ENCODE results near the gene PPP1R14C. TPM values are rescaled to one million over a fixed set of nuclear protein-coding genes. Genes with fewer than 3 reads are reported as not detected.
A peak's percentile ranks its signal among the peaks of the same experiment; 100 is the strongest.

PPP1R14C gene
- total and polyA plus RNA-seq, 10 of the 15 experiments (the other 5 are each of a cell fraction or from before 2014, with no cell fraction given): 0.07 to 1.6 (median 0.13) TPM; not detected in 4

DNA sequence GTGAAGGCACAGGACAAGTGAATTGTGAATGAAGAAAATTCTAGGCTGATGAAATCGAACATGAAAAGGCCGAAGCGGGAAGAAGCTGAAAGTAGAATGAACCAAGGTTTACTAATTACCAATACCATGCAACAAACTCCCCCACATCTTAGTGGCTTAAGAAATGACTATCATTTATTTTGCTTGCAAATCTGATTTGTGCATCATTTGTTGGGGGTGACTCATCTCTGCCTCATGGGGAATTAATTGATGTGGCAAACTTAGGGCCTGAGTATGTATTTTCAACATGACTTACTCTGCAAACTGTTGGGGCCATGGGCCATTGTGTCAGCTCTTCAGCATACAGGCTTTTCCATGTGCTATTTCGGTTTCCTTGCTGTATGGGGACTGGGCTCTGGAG, 26.8 kb downstream of the PPP1R14C start (continued):
- TF ChIP-seq, protein P1, sequence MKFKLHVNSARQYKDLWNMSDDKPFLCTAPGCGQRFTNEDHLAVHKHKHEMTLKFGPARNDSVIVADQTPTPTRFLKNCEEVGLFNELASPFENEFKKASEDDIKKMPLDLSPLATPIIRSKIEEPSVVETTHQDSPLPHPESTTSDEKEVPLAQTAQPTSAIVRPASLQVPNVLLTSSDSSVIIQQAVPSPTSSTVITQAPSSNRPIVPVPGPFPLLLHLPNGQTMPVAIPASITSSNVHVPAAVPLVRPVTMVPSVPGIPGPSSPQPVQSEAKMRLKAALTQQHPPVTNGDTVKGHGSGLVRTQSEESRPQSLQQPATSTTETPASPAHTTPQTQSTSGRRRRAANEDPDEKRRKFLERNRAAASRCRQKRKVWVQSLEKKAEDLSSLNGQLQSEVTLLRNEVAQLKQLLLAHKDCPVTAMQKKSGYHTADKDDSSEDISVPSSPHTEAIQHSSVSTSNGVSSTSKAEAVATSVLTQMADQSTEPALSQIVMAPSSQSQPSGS (IDR thresholded peaks at IDR 0.05; ENCODE audit: low read length): peak; percentile 34; the same call in 1 of the 2 replicates
- TF ChIP-seq SPI1 (IDR thresholded peaks at IDR 0.05; ENCODE audit: borderline replicate concordance, insufficient read depth, low read depth, low read length) (no peak), EZH2 (IDR thresholded peaks at IDR 0.05; ENCODE audit: borderline replicate concordance, control insufficient read depth, low read depth, low read length) (no peak), RUNX3 (IDR thresholded peaks at IDR 0.05; ENCODE audit: low read length) (peak; percentile 71), MTA2 (IDR thresholded peaks at IDR 0.05; ENCODE audit: low read depth) (peak; percentile 72), BCL11A (IDR thresholded peaks at IDR 0.05; ENCODE audit: low read depth, low read length) (peak; percentile 63), NFYA (IDR thresholded peaks at IDR 0.05; ENCODE audit: borderline replicate concordance, low read depth, low read length) (no peak), CREB1 (IDR thresholded peaks at IDR 0.05; ENCODE audit: low read depth) (no peak)
- TF ChIP-seq, protein P2, sequence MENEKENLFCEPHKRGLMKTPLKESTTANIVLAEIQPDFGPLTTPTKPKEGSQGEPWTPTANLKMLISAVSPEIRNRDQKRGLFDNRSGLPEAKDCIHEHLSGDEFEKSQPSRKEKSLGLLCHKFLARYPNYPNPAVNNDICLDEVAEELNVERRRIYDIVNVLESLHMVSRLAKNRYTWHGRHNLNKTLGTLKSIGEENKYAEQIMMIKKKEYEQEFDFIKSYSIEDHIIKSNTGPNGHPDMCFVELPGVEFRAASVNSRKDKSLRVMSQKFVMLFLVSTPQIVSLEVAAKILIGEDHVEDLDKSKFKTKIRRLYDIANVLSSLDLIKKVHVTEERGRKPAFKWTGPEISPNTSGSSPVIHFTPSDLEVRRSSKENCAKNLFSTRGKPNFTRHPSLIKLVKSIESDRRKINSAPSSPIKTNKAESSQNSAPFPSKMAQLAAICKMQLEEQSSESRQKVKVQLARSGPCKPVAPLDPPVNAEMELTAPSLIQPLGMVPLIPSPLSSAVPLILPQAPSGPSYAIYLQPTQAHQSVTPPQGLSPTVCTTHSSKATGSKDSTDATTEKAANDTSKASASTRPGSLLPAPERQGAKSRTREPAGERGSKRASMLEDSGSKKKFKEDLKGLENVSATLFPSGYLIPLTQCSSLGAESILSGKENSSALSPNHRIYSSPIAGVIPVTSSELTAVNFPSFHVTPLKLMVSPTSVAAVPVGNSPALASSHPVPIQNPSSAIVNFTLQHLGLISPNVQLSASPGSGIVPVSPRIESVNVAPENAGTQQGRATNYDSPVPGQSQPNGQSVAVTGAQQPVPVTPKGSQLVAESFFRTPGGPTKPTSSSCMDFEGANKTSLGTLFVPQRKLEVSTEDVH (IDR thresholded peaks at IDR 0.05; ENCODE audit: low read depth, partially characterized antibody): no peak

Measured in GM12878 (cell line).